Putamen (tissue), 1 donor: ENCODE data around the gene MANBA.

ENCODE experiments used
- DNase-seq: peaks from one replicate; pipeline ENCODE4 v3.0.0-alpha.2; 2016; ENCODE audit warnings: low spot score

Gene MANBA

GRCh38 chr4:102592256-102592655 lies 168.5 kb downstream of the MANBA start:
- DNase-seq, result no peak

- DNase-seq, result no peak
Measured at GRCh38 chr4:102589743-102590142, 171.0 kb downstream of the MANBA start.

DNA sequence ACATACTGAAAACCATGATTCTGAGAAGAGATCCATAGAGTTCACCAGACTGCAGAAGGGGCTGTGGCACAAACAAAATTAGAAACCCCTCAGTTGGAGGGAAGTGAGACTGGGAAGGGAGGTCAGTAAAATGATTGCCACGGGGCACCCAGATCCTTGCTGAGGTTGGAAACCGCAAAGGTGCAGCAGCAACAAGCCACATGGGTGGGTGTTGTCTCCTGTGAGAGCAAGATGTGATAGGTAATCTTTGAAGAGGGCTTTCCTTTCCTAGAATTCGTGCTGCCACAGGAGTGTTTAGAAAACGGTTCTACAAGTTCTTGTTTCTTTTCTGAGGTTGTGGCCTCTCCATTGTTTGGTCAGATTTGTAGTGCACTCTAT lies 174.1 kb downstream of the MANBA start:
- DNase-seq, result no peak

DNA sequence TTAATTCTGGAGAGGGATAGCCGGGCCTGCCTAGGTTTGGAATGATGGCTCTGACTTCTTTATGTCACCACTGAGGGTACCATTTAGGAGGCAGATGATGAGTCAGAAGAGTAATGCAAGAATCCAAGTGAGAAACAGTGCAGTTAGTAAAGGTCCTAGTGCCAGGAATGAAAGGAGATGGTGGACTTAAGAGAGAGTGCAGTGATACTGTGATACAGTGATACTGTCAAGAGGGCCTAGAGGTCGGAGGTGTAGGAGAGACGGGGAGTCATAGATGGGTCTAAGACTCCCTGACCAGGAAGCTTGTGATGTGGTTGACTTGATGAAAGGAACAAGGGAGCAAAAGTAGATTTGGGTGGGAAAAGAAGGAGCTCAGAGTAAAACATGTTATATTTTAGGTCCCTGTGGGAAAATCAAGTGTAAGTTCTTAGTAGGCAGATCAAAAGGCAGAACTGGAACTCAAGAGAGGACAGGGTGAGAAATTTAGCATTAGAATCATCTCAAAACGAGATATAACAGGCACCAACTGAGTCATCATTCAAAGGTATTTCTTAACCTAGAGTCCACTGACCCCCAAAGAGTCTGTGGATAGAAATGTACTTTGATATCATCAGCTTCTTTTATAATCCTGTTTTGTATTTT lies 174.6 kb downstream of the MANBA start:
- DNase-seq, result no peak

DNA sequence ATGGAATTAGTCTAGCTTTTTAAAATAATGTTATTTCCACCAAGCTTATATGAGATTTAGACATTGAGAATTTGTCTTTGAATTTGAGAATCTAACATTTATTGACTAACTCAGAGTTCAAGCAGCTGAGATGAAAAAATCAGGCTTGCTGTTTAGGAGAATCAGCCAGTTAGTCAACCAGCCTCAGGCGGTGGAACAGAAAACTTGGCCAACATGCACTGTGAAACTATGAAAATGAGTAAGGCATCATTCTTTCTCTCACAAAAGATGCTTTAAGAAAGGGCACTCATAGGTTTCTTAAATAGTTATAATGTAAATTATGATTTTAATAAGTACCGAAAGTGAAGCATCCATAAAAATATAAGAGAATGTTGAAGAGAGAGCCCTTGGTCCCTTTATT lies 175.4 kb downstream of the MANBA start:
- no peak for DNase-seq

GRCh38 chr4:102584091-102584490 lies 176.7 kb downstream of the MANBA start:
- DNase-seq, result no peak
